Measurements from ENCODE around the gene SF1. TPM values are rescaled to one million over a fixed set of nuclear protein-coding genes. Genes with fewer than 3 reads are reported as not detected.
A peak's percentile ranks its signal among the peaks of the same experiment; 100 is the strongest.

The SF1 gene
- total RNA-seq, 2 experiments from 2014 or later, result 247 to 535 TPM

DNA sequence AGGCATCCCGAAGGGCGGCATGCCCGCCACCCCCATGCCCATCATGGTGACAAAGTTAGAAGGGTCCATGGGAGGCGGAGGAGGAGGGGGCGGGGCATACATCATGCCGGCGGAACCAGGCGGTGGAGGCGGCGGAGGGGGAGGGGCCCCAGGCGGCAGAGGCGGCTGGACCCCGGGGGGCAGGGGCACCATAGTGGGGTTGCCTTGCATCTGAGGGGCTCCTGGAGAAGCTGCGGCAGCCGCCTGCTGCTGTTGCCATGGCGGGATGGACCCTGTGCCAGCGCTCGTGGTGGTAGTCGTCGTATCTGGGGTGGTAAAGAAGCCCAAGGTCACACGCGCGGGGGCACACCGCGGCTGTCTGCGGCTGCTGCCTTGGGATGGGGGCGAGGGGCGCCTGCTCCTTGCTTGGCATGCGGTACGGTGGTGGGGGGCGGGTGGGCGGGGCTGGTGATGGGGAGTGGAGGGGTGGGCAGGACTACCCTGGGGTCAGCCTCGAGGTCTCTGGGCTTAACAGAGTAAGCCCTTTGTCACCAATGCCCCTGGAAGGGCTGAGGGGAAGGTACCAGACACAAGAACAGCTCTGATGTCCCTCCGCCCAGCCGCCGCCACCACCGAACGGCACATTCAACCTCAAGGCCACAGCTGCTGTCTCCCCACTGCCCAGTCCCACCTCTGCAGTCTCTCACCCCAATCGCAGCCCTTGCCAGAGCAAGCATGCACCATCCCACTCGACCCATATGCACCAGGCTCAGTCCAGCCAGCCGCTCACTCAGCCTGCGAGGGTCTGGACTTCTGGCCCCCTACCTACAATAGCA, 12.3 kb downstream of the SF1 start:
- POLR2A ChIA-PET, result no interaction called here
- Histone ChIP-seq H3K9me3 (ENCODE audit: low read length) (no peaks in the 10 kb centered on the region), H3K36me3 (ENCODE audit: insufficient read depth, low read length) (peaks cover 92% of the 10 kb centered on the region), H3K4me3 (ENCODE audit: low read depth, low read length, poor library complexity, severe bottlenecking) (no peak overlapping the region), H4K20me1 (ENCODE audit: insufficient read depth, low read length) (peaks cover 39% of the 10 kb centered on the region), H2AFZ (ENCODE audit: low read length) (no peak overlapping the region), H3K4me1 (ENCODE audit: insufficient read depth, low read length, poor library complexity, severe bottlenecking) (peaks cover 42% of the 10 kb centered on the region), H3K9me2 (ENCODE audit: insufficient read depth, low read length) (no peaks in the 10 kb centered on the region), H3K4me2 (ENCODE audit: low read length) (no peak overlapping the region), H3K79me2 (ENCODE audit: insufficient read depth, low read depth, low read length) (peaks cover 40% of the 10 kb centered on the region), H3K27ac (ENCODE audit: low read depth, low read length, poor library complexity, severe bottlenecking) (no peak overlapping the region)
- intact Hi-C loops (cut with micrococcal nuclease; ENCODE audit: unreplicated experiment), result no loop called here
- CTCF ChIA-PET (ENCODE audit: unreplicated experiment), result no interaction called here
- BruUV-seq (replicated peaks), result no TSS peak
- no peak for DNase-seq (ENCODE audit: low spot score)
- TF ChIP-seq, protein P1, sequence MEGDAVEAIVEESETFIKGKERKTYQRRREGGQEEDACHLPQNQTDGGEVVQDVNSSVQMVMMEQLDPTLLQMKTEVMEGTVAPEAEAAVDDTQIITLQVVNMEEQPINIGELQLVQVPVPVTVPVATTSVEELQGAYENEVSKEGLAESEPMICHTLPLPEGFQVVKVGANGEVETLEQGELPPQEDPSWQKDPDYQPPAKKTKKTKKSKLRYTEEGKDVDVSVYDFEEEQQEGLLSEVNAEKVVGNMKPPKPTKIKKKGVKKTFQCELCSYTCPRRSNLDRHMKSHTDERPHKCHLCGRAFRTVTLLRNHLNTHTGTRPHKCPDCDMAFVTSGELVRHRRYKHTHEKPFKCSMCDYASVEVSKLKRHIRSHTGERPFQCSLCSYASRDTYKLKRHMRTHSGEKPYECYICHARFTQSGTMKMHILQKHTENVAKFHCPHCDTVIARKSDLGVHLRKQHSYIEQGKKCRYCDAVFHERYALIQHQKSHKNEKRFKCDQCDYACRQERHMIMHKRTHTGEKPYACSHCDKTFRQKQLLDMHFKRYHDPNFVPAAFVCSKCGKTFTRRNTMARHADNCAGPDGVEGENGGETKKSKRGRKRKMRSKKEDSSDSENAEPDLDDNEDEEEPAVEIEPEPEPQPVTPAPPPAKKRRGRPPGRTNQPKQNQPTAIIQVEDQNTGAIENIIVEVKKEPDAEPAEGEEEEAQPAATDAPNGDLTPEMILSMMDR (conservative IDR thresholded peaks at IDR 0.05; ENCODE audit: low read length), result no peak
- TF ChIP-seq EZH2phosphoT487 (IDR thresholded peaks at IDR 0.05; ENCODE audit: borderline replicate concordance, low read depth, low read length), result no peak

- Histone ChIP-seq H3K4me3 (ENCODE audit: low read depth, low read length, poor library complexity, severe bottlenecking) (no peak overlapping the region), H3K4me2 (ENCODE audit: low read length) (no peak overlapping the region), H3K9me3 (ENCODE audit: low read length) (no peaks in the 10 kb centered on the region), H3K9me2 (ENCODE audit: insufficient read depth, low read length) (no peaks in the 10 kb centered on the region), H3K36me3 (ENCODE audit: insufficient read depth, low read length) (peaks cover 85% of the 10 kb centered on the region), H2AFZ (ENCODE audit: low read length) (no peak overlapping the region), H3K4me1 (ENCODE audit: insufficient read depth, low read length, poor library complexity, severe bottlenecking) (peaks cover 49% of the 10 kb centered on the region), H4K20me1 (ENCODE audit: insufficient read depth, low read length) (peaks cover 32% of the 10 kb centered on the region), H3K79me2 (ENCODE audit: insufficient read depth, low read depth, low read length) (peaks cover 33% of the 10 kb centered on the region; the same call in 1 of the 2 replicates), H3K27ac (ENCODE audit: low read depth, low read length, poor library complexity, severe bottlenecking) (no peak overlapping the region)
- POLR2A ChIA-PET, result no interaction called here
- no peak for TF ChIP-seq EZH2phosphoT487 (IDR thresholded peaks at IDR 0.05; ENCODE audit: borderline replicate concordance, low read depth, low read length)
- TF ChIP-seq, protein P1 (conservative IDR thresholded peaks at IDR 0.05; ENCODE audit: low read length), result peak; percentile 47
- BruUV-seq (replicated peaks), result no TSS peak
- no peak for DNase-seq (ENCODE audit: low spot score)
- CTCF ChIA-PET (ENCODE audit: unreplicated experiment), result no interaction called here
- intact Hi-C loops (cut with micrococcal nuclease; ENCODE audit: unreplicated experiment), result no loop called here
These were observed 13.0 kb downstream of the SF1 start for GRCh38 chr11:64765291-64765850.

GRCh38 chr11:64764753-64765152, 13.6 kb downstream of the SF1 start:
- Histone ChIP-seq H3K4me1 (ENCODE audit: insufficient read depth, low read length, poor library complexity, severe bottlenecking) (peaks cover 53% of the 10 kb centered on the region), H3K9me2 (ENCODE audit: insufficient read depth, low read length) (no peaks in the 10 kb centered on the region), H3K79me2 (ENCODE audit: insufficient read depth, low read depth, low read length) (peaks cover 27% of the 10 kb centered on the region; the same call in 1 of the 2 replicates), H3K27ac (ENCODE audit: low read depth, low read length, poor library complexity, severe bottlenecking) (peak overlapping the region; percentile 66), H4K20me1 (ENCODE audit: insufficient read depth, low read length) (peaks cover 26% of the 10 kb centered on the region), H3K4me3 (ENCODE audit: low read depth, low read length, poor library complexity, severe bottlenecking) (no peak overlapping the region), H3K4me2 (ENCODE audit: low read length) (peak overlapping the region; percentile 30; the same call in 1 of the 2 replicates), H3K9me3 (ENCODE audit: low read length) (no peaks in the 10 kb centered on the region), H2AFZ (ENCODE audit: low read length) (no peak overlapping the region), H3K36me3 (ENCODE audit: insufficient read depth, low read length) (peaks cover 79% of the 10 kb centered on the region)
- TF ChIP-seq, protein P1 (conservative IDR thresholded peaks at IDR 0.05; ENCODE audit: low read length), result no peak
- TF ChIP-seq EZH2phosphoT487 (IDR thresholded peaks at IDR 0.05; ENCODE audit: borderline replicate concordance, low read depth, low read length), result no peak
- BruUV-seq (replicated peaks), result TSS peak; percentile 85
- intact Hi-C loops (cut with micrococcal nuclease; ENCODE audit: unreplicated experiment), result no loop called here
- ChIA-PET POLR2A (interaction anchor here (1.2 to 3.1 kb wide), 4 partner anchors 7 to 22 kb away, joined by 3 to 15 read pairs (median 9); partner anchors contain the start of gene SF1), CTCF (ENCODE audit: unreplicated experiment) (no interaction called here)
- no peak for DNase-seq (ENCODE audit: low spot score)
